NCI-H510A (cell line): ENCODE results near the gene AGAP1.

Experiments used
- DNase-seq: peaks from one replicate; lab custom pipeline; 2025; lab: John Stamatoyannopoulos, UW

The AGAP1 gene

GRCh38 chr2:235690082-235690808 lies 196.4 kb downstream of the AGAP1 start:
- DNase-seq, result no peak

DNA sequence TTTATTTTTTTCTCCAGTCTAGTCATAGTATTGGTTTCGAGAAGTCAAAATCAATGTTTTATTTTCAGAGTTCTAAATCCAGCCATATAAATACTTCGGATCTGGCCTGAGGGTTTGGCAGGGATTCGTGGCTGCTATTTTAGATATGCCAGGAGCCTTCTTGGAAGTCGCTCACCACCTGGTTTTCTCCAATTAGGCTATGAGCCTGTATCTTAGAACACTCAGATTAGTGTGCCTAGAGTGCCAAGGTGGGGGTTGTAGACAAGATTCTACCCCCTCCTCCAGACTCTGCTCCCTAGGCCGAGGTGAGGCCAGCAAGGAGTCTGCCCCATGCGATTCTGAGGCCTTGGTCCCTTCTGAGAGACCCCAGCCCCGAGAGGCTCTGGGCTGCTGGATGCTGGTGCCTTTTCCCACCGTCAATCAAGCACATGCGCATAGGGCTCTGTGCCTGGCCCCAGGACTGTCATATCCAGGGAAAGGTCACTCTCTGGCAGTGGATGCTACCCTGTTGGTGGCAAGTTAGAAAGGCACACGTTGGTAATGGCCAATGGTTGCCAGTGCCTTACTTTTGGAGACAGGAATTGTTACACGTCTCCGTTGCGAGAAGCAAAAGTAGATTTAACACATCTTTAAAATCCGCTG lies 197.1 kb downstream of the AGAP1 start:
- no peak for DNase-seq

GRCh38 chr2:235692076-235692475 lies 198.2 kb downstream of the AGAP1 start:
- DNase-seq, result no peak

DNA sequence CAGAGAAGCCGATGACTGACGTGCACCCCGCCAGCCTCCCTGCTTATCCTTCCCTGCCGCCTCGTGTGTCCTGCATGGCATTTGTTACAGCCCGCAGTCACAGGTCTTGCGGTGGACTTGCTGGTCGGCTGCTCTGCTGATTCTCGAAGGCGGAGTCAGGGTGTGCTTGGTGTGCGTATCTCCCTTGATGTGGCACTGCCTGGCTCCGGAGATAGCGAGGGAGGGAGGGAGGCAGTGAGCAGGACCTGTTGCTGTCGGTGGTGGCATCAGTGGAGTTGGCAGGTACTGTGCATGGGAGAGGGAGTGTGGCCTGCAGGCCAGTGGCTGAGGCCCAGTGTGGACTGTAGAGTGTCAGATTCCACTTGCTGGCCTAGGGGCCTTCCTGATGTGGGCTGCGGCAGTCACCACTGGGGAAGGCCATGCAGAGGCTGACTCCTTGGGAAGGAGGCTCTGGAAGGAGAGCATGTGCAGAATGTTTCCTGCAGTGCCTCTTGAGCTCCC lies 198.9 kb downstream of the AGAP1 start:
- no peak for DNase-seq

- no peak for DNase-seq
These were observed 199.4 kb downstream of the AGAP1 start for GRCh38 chr2:235693279-235693678.

GRCh38 chr2:235694721-235695601 lies 201.1 kb downstream of the AGAP1 start:
- no peak for DNase-seq

DNA sequence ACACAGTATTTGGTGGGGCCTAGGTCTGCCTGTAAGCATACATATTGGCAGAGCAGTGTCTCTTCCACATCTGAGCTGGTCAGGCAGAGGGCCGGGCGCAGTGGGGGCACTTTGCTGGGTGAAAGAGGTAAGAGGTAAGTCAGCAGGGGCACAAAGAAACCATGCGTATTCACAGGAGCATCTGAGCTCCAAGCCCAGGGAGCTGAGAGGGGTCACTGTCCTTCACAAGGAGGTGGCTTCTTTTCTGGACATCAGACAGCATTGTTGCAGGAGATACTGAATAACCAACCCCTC lies 201.7 kb downstream of the AGAP1 start:
- no peak for DNase-seq

- no peak for DNase-seq
These were observed 203.2 kb downstream of the AGAP1 start for GRCh38 chr2:235697041-235697440.

DNA sequence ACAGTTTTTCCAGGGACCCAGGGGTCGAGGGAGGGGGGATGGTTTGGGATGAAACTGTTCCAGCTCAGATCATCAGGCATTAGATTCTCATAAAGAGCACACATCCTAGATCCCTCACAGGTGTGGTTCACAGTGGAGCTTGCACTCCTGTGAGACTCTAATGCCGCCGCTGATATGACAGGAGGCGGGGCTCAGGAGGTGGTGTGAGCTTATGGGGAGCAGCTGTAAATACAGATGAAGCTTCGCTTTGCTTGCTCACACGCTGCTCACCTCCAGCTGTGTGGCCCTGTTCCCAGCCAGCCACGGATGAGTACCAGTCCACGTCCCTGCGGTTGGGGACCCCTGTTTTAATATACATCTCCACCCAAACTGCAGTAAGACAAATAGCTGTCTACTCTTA lies 204.2 kb downstream of the AGAP1 start:
- DNase-seq, result no peak

DNA sequence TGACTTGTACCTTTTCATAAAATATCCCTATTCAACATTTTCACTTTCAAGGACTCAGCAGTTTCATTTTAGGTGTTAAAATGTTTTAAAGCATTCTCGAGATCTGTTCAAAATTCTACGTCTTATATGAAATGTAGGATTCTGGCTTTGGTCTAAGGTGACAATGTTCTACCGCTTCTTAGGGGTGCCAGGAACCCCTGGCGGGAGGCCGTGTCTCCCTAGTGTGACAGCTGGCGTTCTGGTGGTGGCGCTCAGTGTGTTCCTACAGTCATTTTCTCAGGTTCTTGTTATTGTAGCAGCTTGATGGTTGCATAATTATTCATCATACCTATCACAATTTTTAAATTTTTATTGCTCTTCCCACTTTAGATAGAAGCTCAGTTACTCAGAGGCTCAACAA lies 204.6 kb downstream of the AGAP1 start:
- DNase-seq, result no peak

DNA sequence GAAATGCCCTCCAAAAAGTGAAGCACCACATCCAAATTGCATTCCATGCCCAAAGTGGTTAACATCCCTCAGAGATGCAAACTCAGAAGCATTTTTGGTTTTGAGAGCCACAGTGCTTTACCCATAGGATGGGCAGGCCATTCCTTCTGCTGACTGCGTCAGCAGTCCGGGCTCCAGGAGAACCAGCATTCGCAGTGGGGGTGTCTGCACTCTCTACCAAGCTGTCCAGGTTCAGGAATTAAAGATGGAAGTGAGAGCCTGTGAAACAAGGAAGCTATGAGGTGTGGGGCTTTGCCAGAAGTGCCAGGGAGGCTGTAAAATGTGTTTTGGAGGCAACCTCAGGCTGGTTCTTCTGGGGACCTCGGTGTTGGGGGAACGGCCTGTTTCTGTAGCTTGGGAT lies 205.7 kb downstream of the AGAP1 start:
- no peak for DNase-seq

DNA sequence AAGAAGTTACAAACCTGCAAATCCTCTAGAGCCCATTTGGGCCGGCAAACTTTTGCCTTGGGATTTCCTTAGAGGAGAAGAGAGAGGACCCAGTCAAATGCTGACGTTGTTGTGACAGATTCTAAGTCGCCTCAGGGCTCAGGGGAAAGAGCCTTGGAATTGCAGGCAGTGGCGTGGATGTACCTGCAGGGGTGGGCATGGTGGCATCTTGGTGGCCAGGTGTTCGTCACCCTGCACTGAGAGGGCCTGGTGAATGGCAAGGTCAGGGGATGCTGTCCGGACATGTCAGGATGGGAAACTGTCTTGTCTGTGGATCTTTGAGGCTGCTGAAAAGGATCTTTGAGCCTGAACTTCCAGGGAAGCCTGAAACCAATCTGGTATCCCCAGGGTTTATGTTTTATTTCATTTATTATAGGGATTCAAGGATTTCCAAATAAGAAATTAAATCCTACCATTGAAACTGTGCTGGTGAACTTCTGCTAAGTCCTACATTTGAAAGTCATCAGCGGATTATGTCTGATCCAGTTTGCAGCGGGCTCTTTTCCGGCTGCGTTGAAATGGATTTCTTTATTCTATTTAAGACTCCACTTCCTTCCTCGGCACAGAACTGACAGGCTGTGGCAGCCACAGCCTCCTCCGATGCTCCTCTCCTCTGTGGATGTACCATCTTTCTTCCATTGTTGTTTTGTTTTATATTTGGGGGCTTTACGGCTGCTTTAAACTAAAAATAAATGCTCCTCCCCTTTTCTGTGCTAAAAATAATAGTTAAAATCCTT lies 207.6 kb downstream of the AGAP1 start:
- DNase-seq, result no peak

DNA sequence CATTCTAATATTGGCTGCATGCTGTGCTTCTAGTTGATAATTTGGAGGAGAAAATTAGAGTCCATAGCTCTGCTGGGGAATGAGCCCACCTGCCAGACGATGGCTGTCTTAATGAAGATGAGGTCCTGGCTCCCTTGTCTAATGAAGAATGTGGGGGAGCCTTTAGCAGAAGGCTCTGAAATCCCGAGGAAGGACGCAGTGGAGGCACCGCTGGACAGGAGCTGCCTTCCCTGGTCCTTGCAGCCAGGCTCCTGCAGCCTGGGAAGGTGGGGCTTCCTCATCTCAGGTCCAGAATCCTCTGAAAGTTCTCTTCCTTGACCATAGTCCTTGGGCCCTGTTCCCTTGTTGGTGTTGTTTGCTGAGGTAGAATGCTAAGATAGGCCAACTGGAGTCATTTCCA lies 208.3 kb downstream of the AGAP1 start:
- DNase-seq, result no peak

DNA sequence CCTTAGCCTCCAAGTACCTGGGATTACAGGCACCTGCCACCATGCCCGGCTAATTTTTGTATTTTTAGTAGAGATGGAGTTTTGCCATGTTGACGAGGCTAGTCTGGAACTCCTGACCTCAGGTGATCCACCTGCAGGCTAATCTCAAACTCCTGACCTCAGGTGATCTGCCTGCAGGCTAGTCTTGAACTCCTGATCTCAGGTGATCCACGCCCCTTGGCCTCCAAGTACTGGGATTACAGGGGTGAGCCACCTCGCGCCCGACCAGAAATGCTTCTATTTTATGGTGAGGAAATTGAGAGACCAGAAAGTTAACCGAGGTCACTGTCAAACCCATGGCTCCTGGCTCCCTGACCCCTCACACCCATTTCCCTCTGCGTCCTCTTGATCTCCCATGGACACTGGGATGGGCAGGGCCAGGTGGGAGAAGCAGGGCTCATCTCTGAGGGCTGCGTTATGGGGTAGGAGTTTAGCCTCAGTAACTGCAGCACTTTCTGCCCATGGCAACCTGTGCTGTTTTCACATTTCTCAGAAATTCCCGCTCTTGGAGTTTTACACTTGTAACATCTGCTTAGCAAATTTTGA lies 210.0 kb downstream of the AGAP1 start:
- DNase-seq, result no peak

DNA sequence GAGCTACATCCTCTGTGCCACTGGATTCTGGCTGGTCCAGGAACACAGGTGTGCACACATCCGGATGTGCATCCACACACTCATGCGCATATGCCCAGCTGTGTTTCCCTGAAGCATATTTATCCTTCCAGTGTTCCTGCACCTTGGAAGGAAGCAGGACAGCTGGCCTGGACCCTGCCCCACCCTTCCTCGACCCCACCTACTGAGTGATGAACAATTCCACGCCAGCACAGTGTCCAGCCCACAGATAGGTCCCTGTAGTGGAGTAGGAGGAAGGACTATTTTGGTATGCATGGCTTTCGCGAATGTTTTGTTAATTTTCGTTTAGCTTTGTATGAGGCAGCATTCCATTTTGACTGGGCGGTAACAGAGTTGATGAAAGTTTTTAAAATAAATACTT lies 211.5 kb downstream of the AGAP1 start:
- DNase-seq, result no peak

DNA sequence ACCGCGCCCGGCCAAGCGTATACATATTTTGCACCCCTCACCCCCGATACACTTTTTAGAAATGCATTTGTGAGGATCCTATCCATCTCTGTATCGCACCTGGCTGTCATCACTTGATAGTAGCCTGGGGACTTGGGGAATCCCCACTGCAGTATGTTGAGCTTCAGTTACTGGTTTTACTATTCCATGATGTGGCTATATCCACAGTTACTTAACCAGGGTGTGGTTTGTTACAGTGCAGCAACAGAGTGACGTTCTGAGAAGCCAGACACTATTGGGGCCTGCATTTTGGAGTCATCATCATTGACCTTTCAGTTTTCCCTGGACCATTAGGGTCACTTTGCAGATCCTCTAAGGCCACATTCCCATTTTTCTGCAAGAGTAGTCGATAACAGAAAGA lies 212.7 kb downstream of the AGAP1 start:
- DNase-seq, result no peak

- DNase-seq, result no peak
These were observed 213.7 kb downstream of the AGAP1 start for GRCh38 chr2:235707411-235708096.

DNA sequence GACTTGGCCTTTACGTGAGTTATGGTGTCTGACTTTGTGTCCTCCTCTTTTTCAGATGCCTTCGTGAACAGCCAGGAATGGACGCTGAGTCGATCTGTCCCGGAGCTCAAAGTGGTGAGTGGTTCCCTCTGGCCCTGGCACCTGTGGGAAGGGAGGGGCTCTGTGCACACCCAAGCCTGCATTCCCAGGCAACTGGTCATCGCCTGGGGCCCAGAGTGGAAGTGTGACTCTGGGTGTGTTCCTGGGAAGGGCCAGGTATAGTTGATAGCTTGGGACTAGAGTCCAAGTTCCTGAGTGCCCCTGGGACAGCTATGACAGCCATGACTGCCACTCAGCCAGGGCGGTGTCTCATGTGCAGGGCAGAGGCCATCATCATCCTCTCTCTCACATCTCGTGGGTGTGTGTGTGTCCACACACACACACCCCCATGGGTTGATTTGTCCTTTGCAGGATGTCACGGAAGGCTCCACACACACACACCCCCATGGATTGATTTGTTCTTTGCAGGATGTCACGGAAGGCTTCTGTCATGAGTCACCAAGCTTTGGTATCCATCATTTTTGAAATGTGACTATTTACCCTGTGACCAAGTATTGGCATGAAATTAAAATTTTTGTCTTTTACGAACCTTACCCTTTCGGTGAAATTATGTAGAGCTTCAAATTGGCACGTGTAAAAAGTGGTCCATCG lies 215.4 kb downstream of the AGAP1 start:
- DNase-seq, result no peak

DNA sequence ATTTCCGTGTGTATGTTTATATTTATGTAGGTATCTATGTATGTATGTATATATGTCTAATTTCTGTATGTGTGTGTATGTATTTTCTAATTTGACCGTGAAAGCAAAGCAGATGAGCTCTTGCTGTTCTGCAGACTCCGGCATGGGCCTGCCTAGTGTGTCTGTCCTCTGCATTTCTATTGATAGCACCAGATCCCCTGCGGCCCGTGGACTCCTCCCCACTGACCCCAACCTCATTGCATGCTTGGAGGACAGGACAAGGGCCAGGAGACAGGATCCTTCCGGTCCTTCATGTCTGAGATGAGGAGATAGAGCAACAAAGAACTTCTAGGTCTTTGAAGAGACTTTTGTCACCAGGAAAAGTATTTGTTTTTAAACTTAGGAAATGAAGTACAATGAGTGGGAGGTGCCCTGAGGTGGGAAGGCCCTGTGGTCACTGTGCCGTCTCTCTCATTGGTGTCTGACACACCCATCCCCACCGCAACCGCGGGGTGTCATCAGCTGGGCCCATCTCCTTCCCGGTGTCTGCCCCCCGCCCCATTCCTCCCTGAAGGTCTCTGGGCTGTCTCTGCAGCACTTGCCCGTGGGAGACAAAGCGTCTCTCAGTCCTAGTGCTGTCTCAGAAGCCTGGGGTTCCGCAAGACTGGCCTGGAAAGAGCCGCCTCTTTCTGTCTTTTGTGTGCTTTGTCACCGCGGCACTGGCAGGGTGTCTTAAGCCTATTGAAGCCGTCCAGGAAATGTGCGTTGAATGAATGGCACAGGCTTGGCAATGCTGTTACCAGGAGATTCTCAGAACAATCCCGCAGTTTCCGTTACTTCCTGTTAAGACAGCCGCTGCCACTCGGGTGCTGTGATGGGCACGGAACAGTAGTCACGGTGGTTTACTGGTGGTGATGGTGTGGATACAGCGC lies 216.4 kb downstream of the AGAP1 start:
- no peak for DNase-seq

DNA sequence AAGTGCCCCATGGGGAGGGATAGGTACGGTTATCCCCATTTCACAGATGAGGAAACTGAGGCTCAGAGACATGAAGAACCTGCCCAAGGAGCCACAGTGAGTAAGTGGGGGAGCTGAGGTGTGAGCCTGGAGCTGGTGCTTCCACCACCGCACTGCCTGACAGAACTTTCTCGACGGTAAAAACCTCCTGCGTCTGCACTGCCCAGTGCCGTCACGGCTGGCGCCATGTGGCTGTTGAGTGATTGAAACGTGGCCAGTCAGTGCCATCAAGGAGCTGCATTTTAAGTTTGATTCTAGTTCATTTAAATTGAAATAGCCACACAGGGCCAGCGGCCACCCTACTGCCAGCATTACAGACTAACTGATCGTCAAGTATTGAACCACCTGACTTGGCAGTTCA lies 217.1 kb downstream of the AGAP1 start:
- no peak for DNase-seq
